ENCODE measurements around the gene CREB5.

DNA sequence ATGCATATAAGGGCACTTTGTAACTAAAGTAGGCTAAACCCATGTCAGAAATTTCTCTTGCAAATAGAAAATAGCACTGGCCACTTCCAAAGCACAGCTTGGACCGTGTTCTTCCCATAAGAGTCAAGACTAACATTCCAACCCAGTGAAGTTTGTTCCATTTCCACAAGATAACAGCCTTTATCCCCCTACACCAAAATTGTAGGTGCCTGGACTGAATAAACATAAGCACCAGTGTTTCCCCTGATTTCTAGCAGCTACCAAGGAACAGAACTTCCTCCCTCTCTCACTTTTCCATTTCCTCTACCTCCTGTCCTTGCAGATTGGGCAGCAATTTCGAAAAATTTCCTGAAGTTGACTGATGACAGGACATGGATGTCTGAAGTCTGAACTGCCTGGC, 219.7 kb downstream of the CREB5 start:
- TF ChIP-seq, protein P1, sequence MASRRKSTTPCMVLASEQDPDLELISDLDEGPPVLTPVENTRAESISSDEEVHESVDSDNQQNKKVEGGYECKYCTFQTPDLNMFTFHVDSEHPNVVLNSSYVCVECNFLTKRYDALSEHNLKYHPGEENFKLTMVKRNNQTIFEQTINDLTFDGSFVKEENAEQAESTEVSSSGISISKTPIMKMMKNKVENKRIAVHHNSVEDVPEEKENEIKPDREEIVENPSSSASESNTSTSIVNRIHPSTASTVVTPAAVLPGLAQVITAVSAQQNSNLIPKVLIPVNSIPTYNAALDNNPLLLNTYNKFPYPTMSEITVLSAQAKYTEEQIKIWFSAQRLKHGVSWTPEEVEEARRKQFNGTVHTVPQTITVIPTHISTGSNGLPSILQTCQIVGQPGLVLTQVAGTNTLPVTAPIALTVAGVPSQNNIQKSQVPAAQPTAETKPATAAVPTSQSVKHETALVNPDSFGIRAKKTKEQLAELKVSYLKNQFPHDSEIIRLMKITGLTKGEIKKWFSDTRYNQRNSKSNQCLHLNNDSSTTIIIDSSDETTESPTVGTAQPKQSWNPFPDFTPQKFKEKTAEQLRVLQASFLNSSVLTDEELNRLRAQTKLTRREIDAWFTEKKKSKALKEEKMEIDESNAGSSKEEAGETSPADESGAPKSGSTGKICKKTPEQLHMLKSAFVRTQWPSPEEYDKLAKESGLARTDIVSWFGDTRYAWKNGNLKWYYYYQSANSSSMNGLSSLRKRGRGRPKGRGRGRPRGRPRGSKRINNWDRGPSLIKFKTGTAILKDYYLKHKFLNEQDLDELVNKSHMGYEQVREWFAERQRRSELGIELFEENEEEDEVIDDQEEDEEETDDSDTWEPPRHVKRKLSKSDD (CRISPR knock-in tag; IDR thresholded peaks at IDR 0.05; ENCODE audit: low read depth) = no peak
- TF ChIP-seq, protein P2, sequence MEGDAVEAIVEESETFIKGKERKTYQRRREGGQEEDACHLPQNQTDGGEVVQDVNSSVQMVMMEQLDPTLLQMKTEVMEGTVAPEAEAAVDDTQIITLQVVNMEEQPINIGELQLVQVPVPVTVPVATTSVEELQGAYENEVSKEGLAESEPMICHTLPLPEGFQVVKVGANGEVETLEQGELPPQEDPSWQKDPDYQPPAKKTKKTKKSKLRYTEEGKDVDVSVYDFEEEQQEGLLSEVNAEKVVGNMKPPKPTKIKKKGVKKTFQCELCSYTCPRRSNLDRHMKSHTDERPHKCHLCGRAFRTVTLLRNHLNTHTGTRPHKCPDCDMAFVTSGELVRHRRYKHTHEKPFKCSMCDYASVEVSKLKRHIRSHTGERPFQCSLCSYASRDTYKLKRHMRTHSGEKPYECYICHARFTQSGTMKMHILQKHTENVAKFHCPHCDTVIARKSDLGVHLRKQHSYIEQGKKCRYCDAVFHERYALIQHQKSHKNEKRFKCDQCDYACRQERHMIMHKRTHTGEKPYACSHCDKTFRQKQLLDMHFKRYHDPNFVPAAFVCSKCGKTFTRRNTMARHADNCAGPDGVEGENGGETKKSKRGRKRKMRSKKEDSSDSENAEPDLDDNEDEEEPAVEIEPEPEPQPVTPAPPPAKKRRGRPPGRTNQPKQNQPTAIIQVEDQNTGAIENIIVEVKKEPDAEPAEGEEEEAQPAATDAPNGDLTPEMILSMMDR (CRISPR knock-in tag; IDR thresholded peaks at IDR 0.05) = no peak
- TF ChIP-seq SRY (CRISPR knock-in tag; IDR thresholded peaks at IDR 0.05) (no peak), ZNF530 (CRISPR knock-in tag; IDR thresholded peaks at IDR 0.05; ENCODE audit: low read depth) (no peak), RNF219 (CRISPR knock-in tag; IDR thresholded peaks at IDR 0.05) (no peak), IKZF5 (CRISPR knock-in tag; IDR thresholded peaks at IDR 0.05) (no peak), POLR2AphosphoS5 (IDR thresholded peaks at IDR 0.05; ENCODE audit: low read depth, low read length) (no peak), SP2 (CRISPR knock-in tag; IDR thresholded peaks at IDR 0.05) (no peak), ZNF136 (CRISPR knock-in tag; IDR thresholded peaks at IDR 0.05; ENCODE audit: low read depth) (no peak), PAWR (CRISPR knock-in tag; IDR thresholded peaks at IDR 0.05; ENCODE audit: borderline replicate concordance) (no peak)
- TF ChIP-seq, protein P3, sequence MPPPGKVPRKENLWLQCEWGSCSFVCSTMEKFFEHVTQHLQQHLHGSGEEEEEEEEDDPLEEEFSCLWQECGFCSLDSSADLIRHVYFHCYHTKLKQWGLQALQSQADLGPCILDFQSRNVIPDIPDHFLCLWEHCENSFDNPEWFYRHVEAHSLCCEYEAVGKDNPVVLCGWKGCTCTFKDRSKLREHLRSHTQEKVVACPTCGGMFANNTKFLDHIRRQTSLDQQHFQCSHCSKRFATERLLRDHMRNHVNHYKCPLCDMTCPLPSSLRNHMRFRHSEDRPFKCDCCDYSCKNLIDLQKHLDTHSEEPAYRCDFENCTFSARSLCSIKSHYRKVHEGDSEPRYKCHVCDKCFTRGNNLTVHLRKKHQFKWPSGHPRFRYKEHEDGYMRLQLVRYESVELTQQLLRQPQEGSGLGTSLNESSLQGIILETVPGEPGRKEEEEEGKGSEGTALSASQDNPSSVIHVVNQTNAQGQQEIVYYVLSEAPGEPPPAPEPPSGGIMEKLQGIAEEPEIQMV (CRISPR knock-in tag; IDR thresholded peaks at IDR 0.05; ENCODE audit: low read depth) = no peak
